Activated CD4-positive, alpha-beta T cell treated with anti-CD3 and anti-CD28 coated beads for 1 hour (primary cell): Measurements from ENCODE around the gene HHIPL2.
"Not testable (repeated sequence)": the region's sequence is repeated elsewhere in the genome, so short reads cannot be mapped to it uniquely, and the experiment has no call there.

ENCODE experiments used
- DNase-seq: peaks from one replicate; pipeline ENCODE4 v3.0.0-alpha.2; 2020

Gene HHIPL2

GRCh38 chr1:222539951-222540597 lies 7.8 kb downstream of the HHIPL2 start:
- no peak for DNase-seq

GRCh38 chr1:222535455-222535854 lies 12.4 kb downstream of the HHIPL2 start:
- no peak for DNase-seq

- DNase-seq: no peak
Observed at GRCh38 chr1:222530852-222531251, 17.1 kb downstream of the HHIPL2 start.

- DNase-seq: no peak
Observed at GRCh38 chr1:222529916-222530315, 18.0 kb downstream of the HHIPL2 start.

GRCh38 chr1:222529181-222529580 lies 18.7 kb downstream of the HHIPL2 start:
- no peak for DNase-seq

GRCh38 chr1:222525951-222526350 lies 22.0 kb downstream of the HHIPL2 start:
- no peak for DNase-seq

GRCh38 chr1:222523852-222524251 lies 24.1 kb downstream of the HHIPL2 start:
- no peak for DNase-seq

GRCh38 chr1:222522105-222522915 lies 25.6 kb downstream of the HHIPL2 start:
- no peak for DNase-seq

GRCh38 chr1:222521299-222522104 lies 26.4 kb downstream of the HHIPL2 start:
- DNase-seq: no peak

GRCh38 chr1:222489496-222489895 lies 58.4 kb downstream of the HHIPL2 start:
- not testable (repeated sequence) for DNase-seq

GRCh38 chr1:222487774-222488173 lies 60.1 kb downstream of the HHIPL2 start:
- DNase-seq: not testable (repeated sequence)

GRCh38 chr1:222484005-222484404 lies 63.9 kb downstream of the HHIPL2 start:
- not testable (repeated sequence) for DNase-seq

- DNase-seq: not testable (repeated sequence)
Observed at GRCh38 chr1:222479567-222479966, 68.3 kb downstream of the HHIPL2 start.

- not testable (repeated sequence) for DNase-seq
Observed at GRCh38 chr1:222476436-222476835, 71.5 kb downstream of the HHIPL2 start.

- not testable (repeated sequence) for DNase-seq
Observed at GRCh38 chr1:222473717-222474116, 74.2 kb downstream of the HHIPL2 start.

- not testable (repeated sequence) for DNase-seq
Observed at GRCh38 chr1:222472776-222473540, 74.9 kb downstream of the HHIPL2 start.
